OCI-LY3 (cell line): ENCODE results near the gene CUL2.

Experiments used
- EZH2phosphoT487 ChIP-seq: fragments of 200-600 bp; shearing (Covaris generic); IDR thresholded peaks from 2 replicates; pipeline ENCODE4 v1.6.1; 2018; ENCODE audit warnings: antibody characterized with exemption, mixed run types, low read depth
- TF ChIP-seq, protein P1 (sequence below): fragments of 200-600, 300-600 bp; sonication (generic); IDR thresholded peaks from 2 replicates; pipeline ENCODE4 v1.5.1; 2014; ENCODE audit warnings: antibody characterized with exemption, low read length, low read depth

DNA sequence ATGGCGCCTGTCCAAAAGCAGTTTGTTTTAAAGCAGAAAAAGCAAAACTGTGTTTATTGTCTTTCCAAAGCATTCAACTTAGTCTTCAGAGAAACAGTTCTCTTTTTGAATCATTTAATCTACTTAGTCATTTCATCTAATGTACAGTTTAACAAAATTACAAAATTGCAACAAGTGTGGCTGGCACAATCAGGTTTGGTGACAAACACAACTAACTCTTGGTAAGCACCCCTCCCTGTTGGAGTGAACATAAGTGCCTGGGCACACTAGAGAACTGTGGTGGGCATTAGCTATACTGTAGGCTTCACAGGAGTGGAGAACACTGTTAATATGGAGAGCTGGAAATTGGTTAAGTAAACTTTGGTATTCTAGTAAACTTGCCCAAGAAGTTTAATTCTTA lies 43.4 kb upstream of the CUL2 start:
- TF ChIP-seq, protein P1, sequence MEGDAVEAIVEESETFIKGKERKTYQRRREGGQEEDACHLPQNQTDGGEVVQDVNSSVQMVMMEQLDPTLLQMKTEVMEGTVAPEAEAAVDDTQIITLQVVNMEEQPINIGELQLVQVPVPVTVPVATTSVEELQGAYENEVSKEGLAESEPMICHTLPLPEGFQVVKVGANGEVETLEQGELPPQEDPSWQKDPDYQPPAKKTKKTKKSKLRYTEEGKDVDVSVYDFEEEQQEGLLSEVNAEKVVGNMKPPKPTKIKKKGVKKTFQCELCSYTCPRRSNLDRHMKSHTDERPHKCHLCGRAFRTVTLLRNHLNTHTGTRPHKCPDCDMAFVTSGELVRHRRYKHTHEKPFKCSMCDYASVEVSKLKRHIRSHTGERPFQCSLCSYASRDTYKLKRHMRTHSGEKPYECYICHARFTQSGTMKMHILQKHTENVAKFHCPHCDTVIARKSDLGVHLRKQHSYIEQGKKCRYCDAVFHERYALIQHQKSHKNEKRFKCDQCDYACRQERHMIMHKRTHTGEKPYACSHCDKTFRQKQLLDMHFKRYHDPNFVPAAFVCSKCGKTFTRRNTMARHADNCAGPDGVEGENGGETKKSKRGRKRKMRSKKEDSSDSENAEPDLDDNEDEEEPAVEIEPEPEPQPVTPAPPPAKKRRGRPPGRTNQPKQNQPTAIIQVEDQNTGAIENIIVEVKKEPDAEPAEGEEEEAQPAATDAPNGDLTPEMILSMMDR = no peak
- TF ChIP-seq EZH2phosphoT487 = no peak
